HG02571 (cell line): Measurements from ENCODE around the gene GPR132.
A peak's percentile ranks its signal among the peaks of the same experiment; 100 is the strongest.
"Not testable (repeated sequence)": the region's sequence is repeated elsewhere in the genome, so short reads cannot be mapped to it uniquely, and the experiment has no call there.

Source experiments
- ATAC-seq: cut with Tn5 transposase; IDR thresholded peaks from one replicate; pipeline ENCODE4 v1.9.1; 2021; ENCODE audit warnings: mild to moderate bottlenecking, moderate library complexity; ENCODE audit not compliant: unreplicated experiment

Gene GPR132

GRCh38 chr14:105076296-105076804 lies 11.1 kb upstream of the GPR132 start:
- no peak for ATAC-seq

GRCh38 chr14:105075379-105076295 lies 10.4 kb upstream of the GPR132 start:
- ATAC-seq: no peak

GRCh38 chr14:105074601-105075053 lies 9.4 kb upstream of the GPR132 start:
- no peak for ATAC-seq

- ATAC-seq: no peak
These were observed 8.7 kb upstream of the GPR132 start for GRCh38 chr14:105073720-105074600.

GRCh38 chr14:105072892-105073719 lies 7.9 kb upstream of the GPR132 start:
- ATAC-seq: no peak

- ATAC-seq: no peak
These were observed 7.2 kb upstream of the GPR132 start for GRCh38 chr14:105072381-105072861.

GRCh38 chr14:105071942-105072341 lies 6.7 kb upstream of the GPR132 start:
- no peak for ATAC-seq

- ATAC-seq: no peak
These were observed 6.1 kb upstream of the GPR132 start for GRCh38 chr14:105071326-105071725.

- ATAC-seq: no peak
These were observed 5.5 kb upstream of the GPR132 start for GRCh38 chr14:105070760-105071137.

- peak; percentile 34 for ATAC-seq
These were observed 4.9 kb upstream of the GPR132 start for GRCh38 chr14:105069871-105070759.

GRCh38 chr14:105069522-105069870 lies 4.3 kb upstream of the GPR132 start:
- no peak for ATAC-seq

- ATAC-seq: no peak
These were observed 3.6 kb upstream of the GPR132 start for GRCh38 chr14:105068818-105069217.

GRCh38 chr14:105067969-105068301 lies 2.7 kb upstream of the GPR132 start:
- no peak for ATAC-seq

- no peak for ATAC-seq
These were observed 2.1 kb upstream of the GPR132 start for GRCh38 chr14:105067140-105067968.

GRCh38 chr14:105066240-105067071 lies 1.2 kb upstream of the GPR132 start:
- no peak for ATAC-seq

- ATAC-seq: no peak
These were observed 498 bp downstream of the GPR132 start for GRCh38 chr14:105064721-105065143.

- ATAC-seq: no peak
These were observed 1.2 kb downstream of the GPR132 start for GRCh38 chr14:105064001-105064400.

- not testable (repeated sequence) for ATAC-seq
These were observed 1.7 kb downstream of the GPR132 start for GRCh38 chr14:105063506-105063905.
